WI38 (cell line): ENCODE measurements around the gene C5orf47.

Experiments used
- H3K4me3 ChIP-seq: 2 replicates; pipeline ENCODE4 v1.5.1; 2011; ENCODE audit warnings: low read depth, mild to moderate bottlenecking, control low read depth, low read length
- TF ChIP-seq, protein P1 (sequence below): IDR thresholded peaks from 2 replicates; pipeline ENCODE4 v1.5.1; 2012; ENCODE audit warnings: low read depth, mild to moderate bottlenecking, control low read depth, low read length

C5orf47 gene

GRCh38 chr5:173970878-173971650 is 17.9 kb upstream of the C5orf47 start:
- TF ChIP-seq, protein P1, sequence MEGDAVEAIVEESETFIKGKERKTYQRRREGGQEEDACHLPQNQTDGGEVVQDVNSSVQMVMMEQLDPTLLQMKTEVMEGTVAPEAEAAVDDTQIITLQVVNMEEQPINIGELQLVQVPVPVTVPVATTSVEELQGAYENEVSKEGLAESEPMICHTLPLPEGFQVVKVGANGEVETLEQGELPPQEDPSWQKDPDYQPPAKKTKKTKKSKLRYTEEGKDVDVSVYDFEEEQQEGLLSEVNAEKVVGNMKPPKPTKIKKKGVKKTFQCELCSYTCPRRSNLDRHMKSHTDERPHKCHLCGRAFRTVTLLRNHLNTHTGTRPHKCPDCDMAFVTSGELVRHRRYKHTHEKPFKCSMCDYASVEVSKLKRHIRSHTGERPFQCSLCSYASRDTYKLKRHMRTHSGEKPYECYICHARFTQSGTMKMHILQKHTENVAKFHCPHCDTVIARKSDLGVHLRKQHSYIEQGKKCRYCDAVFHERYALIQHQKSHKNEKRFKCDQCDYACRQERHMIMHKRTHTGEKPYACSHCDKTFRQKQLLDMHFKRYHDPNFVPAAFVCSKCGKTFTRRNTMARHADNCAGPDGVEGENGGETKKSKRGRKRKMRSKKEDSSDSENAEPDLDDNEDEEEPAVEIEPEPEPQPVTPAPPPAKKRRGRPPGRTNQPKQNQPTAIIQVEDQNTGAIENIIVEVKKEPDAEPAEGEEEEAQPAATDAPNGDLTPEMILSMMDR = no peak
- no peak overlapping the region for H3K4me3 ChIP-seq

GRCh38 chr5:173971681-173972345 is 17.2 kb upstream of the C5orf47 start:
- TF ChIP-seq, protein P1 = no peak
- H3K4me3 ChIP-seq = no peak overlapping the region

DNA sequence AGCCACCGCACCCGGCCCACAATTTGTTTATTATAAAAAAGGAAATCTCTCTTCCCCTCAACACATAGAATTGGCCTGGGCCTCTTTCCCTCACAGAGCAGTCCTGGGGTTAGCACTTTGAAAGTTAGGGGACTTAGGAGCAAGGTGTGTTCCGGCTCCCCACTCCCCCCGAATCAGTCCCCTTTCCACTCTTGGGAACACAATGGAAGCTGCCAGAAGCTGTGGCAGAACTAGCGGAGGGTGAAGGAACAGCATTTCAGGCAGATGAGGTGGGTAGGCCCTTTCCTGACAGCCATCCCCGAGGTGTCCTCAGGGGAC is 16.4 kb upstream of the C5orf47 start:
- no peak overlapping the region for H3K4me3 ChIP-seq
- TF ChIP-seq, protein P1 = no peak

GRCh38 chr5:173972925-173973615 is 15.9 kb upstream of the C5orf47 start:
- TF ChIP-seq, protein P1 = peak; percentile 76
- peak overlapping the region; percentile 49 for H3K4me3 ChIP-seq

- TF ChIP-seq, protein P1 = no peak
- peak overlapping the region; percentile 49 for H3K4me3 ChIP-seq
These were observed 15.4 kb upstream of the C5orf47 start for GRCh38 chr5:173973616-173973969.

DNA sequence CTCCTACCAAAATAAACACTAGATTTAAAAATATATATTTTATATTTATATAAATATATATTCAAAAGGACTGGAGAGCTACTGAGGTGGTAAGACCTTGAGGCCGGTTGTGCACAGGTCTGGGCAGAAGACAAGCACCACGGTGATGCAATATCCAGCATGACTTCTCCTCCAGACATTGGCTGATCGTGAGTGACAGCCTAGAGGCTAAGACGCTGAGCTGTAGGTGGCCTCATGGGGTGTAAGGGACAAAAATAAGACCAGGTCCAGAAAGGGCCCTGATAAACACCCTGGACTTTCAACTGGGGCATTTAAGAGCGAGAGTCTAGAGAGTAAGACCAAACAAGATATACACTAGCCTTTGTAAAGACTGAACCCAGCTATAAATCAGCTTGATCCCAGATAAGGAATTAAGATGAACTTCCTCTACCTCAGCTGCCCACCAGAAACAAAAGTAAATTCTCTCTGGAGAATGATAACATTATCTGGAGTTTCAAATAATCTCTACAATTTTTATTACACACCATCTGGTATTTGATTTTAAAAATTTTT is 14.2 kb upstream of the C5orf47 start:
- H3K4me3 ChIP-seq = no peak overlapping the region
- TF ChIP-seq, protein P1 = no peak
